B cell (primary cell): ENCODE results near the gene DMRTC1B.
"Not testable (repeated sequence)": the region's sequence is repeated elsewhere in the genome, so short reads cannot be mapped to it uniquely, and the experiment has no call there.

ENCODE experiments used
- EZH2 ChIP-seq: IDR thresholded peaks from 2 replicates; pipeline ENCODE4 v1.6.1; 2012; ENCODE audit warnings: borderline replicate concordance, low read depth, mild to moderate bottlenecking, moderate library complexity, low read length; ENCODE audit not compliant: insufficient read depth, poor library complexity, severe bottlenecking
- TF ChIP-seq, protein P1 (sequence below): fragments of 200-600 bp; IDR thresholded peaks from one replicate; pipeline ENCODE4 v1.8.0; 2022; ENCODE audit warnings: antibody characterized with exemption, mild to moderate bottlenecking

DNA sequence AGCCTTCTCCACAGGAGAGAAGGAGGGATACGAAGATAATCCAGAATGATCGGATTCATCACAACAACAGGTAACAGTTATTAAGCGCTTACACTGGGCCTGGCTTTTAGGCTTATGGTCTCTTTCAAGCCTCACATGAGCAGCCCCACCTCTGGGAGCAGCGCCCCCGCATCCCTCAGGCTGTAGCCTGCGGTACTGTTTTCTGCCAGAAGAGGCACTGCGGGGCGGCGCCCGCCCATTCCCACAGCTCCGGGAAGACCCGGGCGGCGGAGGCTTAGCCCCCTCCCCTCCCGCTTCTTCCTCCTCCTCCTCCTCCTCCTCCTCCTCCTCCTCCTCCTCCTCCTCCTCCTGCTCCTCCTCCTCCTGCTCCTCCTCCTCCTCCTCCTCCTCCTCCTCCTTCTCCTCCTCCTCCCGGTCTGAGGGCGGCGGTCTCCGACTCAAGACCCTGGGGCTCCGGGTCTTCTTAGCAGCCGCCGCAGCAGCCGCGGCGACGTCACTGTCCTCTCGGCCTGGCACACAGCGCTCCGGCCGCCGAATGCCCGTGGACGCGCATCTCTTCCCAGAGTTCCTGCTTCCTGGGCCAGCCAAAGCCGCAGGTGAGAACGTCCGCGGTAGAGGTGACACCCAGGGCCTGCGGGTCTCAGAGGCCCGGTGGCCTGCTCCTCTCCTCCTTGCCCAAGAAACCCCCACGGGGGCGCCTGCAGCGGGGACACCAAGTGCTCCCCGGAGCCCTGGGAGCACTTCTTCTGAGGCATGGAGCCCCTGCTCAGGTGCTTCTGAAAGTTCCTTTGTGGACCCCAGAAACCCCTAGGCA lies at the start of gene DMRTC1B:
- TF ChIP-seq EZH2: not testable (repeated sequence)
- TF ChIP-seq, protein P1, sequence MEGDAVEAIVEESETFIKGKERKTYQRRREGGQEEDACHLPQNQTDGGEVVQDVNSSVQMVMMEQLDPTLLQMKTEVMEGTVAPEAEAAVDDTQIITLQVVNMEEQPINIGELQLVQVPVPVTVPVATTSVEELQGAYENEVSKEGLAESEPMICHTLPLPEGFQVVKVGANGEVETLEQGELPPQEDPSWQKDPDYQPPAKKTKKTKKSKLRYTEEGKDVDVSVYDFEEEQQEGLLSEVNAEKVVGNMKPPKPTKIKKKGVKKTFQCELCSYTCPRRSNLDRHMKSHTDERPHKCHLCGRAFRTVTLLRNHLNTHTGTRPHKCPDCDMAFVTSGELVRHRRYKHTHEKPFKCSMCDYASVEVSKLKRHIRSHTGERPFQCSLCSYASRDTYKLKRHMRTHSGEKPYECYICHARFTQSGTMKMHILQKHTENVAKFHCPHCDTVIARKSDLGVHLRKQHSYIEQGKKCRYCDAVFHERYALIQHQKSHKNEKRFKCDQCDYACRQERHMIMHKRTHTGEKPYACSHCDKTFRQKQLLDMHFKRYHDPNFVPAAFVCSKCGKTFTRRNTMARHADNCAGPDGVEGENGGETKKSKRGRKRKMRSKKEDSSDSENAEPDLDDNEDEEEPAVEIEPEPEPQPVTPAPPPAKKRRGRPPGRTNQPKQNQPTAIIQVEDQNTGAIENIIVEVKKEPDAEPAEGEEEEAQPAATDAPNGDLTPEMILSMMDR: not testable (repeated sequence)
